Lower lobe of right lung (tissue), 2 donors: ENCODE data around the gene AMHR2. TPM values are rescaled to one million over a fixed set of nuclear protein-coding genes. Genes with fewer than 3 reads are reported as not detected.

Experiments used
- ATAC-seq, 2 donors: fragments of 200-7000 bp; cut with Tn5 transposase; one replicate each; pipeline ENCODE4 v1.9.1; 2020 to 2022; ENCODE audit warnings: mild to moderate bottlenecking in 2 of 2, moderate library complexity in 2 of 2
- DNase-seq: peaks from one replicate; pipeline ENCODE4 v3.0.0-alpha.2; 2020
- H3K27ac ChIP-seq: fragments of 200-600 bp; one replicate; pipeline ENCODE4 v1.8.0; 2022
- H3K27me3 ChIP-seq: fragments of 200-600 bp; one replicate; pipeline ENCODE4 v1.8.0; 2022; ENCODE audit warnings: low read depth
- H3K36me3 ChIP-seq: fragments of 200-600 bp; one replicate; pipeline ENCODE4 v1.8.0; 2022; ENCODE audit warnings: mild to moderate bottlenecking
- H3K4me1 ChIP-seq: fragments of 200-600 bp; one replicate; pipeline ENCODE4 v1.8.0; 2022
- H3K4me3 ChIP-seq: fragments of 200-600 bp; one replicate; pipeline ENCODE4 v1.8.0; 2022; ENCODE audit warnings: mild to moderate bottlenecking
- H3K9me3 ChIP-seq: fragments of 200-600 bp; one replicate; pipeline ENCODE4 v1.8.0; 2022
- CTCF ChIP-seq: fragments of 200-600 bp; IDR thresholded peaks from one replicate; pipeline ENCODE4 v1.8.0; 2022; ENCODE audit warnings: antibody characterized with exemption, mild to moderate bottlenecking
- intact Hi-C: fragments of 100-400 bp; cut with DNase I; formaldehyde crosslinking; loops from one replicate; pipeline ENCODE4 v1.11.0; 2022
- total RNA-seq: library from RNA; stranded (reverse); fragmentation: NEBNext Ultra II Directional; extraction: Animal tissue kit (Norgen Biotek cat#: 25700); gene quantifications from one replicate; pipeline ENCODE4 v1.2.1, GENCODE V29; 2021
- donor health status: DM: no; HTN: yes; CAD: no; lungs with severe emphysema.

Gene AMHR2
- total RNA-seq, 1 donor from 2014 or later = 1.2 TPM

GRCh38 chr12:53466640-53467039, 43.0 kb downstream of the AMHR2 start:
- Histone ChIP-seq H3K27ac (no peak overlapping the region), H3K36me3 (peaks cover 100% of the 10 kb centered on the region), H3K9me3 (no peaks in the 10 kb centered on the region), H3K4me3 (no peak overlapping the region), H3K4me1 (no peaks in the 10 kb centered on the region), H3K27me3 (no peaks in the 10 kb centered on the region)
- ATAC-seq (no peak), DNase-seq (no peak)
- intact Hi-C loops = no loop called here
- TF ChIP-seq CTCF = no peak

GRCh38 chr12:53467082-53467481, 43.4 kb downstream of the AMHR2 start:
- no peak overlapping the region for H3K27ac ChIP-seq
- peaks cover 2% of the 10 kb centered on the region for H3K4me1 ChIP-seq
- peaks cover 100% of the 10 kb centered on the region for H3K36me3 ChIP-seq
- no peak overlapping the region for H3K4me3 ChIP-seq
- no peaks in the 10 kb centered on the region for H3K27me3 ChIP-seq
- H3K9me3 ChIP-seq = no peaks in the 10 kb centered on the region
- ATAC-seq (no peak), DNase-seq (no peak)
- intact Hi-C loops = no loop called here
- TF ChIP-seq CTCF = no peak

GRCh38 chr12:53467880-53468279, 44.2 kb downstream of the AMHR2 start:
- H3K4me1 ChIP-seq = peaks cover 9% of the 10 kb centered on the region
- ATAC-seq (no peak), DNase-seq (no peak)
- no peaks in the 10 kb centered on the region for H3K9me3 ChIP-seq
- H3K27ac ChIP-seq = no peak overlapping the region
- intact Hi-C loops = no loop called here
- no peaks in the 10 kb centered on the region for H3K27me3 ChIP-seq
- no peak for TF ChIP-seq CTCF
- peaks cover 100% of the 10 kb centered on the region for H3K36me3 ChIP-seq
- H3K4me3 ChIP-seq = no peak overlapping the region

GRCh38 chr12:53468282-53468681, 44.6 kb downstream of the AMHR2 start:
- Histone ChIP-seq H3K27ac (no peak overlapping the region), H3K9me3 (no peaks in the 10 kb centered on the region), H3K4me3 (no peak overlapping the region), H3K27me3 (no peaks in the 10 kb centered on the region), H3K4me1 (peaks cover 12% of the 10 kb centered on the region), H3K36me3 (peaks cover 100% of the 10 kb centered on the region)
- no peak for TF ChIP-seq CTCF
- intact Hi-C loops = no loop called here
- no peak for ATAC-seq
- DNase-seq = no peak

- no peak for TF ChIP-seq CTCF
- H3K27me3 ChIP-seq = no peaks in the 10 kb centered on the region
- H3K27ac ChIP-seq = no peak overlapping the region
- peaks cover 100% of the 10 kb centered on the region for H3K36me3 ChIP-seq
- H3K4me3 ChIP-seq = no peak overlapping the region
- intact Hi-C loops = no loop called here
- peaks cover 28% of the 10 kb centered on the region for H3K4me1 ChIP-seq
- DNase-seq (no peak), ATAC-seq (no peak)
- no peaks in the 10 kb centered on the region for H3K9me3 ChIP-seq
These were observed 48.5 kb downstream of the AMHR2 start for GRCh38 chr12:53472056-53472582.

GRCh38 chr12:53474077-53474476, 50.4 kb downstream of the AMHR2 start:
- no peak for DNase-seq
- no peaks in the 10 kb centered on the region for H3K27me3 ChIP-seq
- no peaks in the 10 kb centered on the region for H3K9me3 ChIP-seq
- H3K4me3 ChIP-seq = no peak overlapping the region
- H3K27ac ChIP-seq = no peak overlapping the region
- no peak for TF ChIP-seq CTCF
- H3K36me3 ChIP-seq = peaks cover 100% of the 10 kb centered on the region
- peaks cover 28% of the 10 kb centered on the region for H3K4me1 ChIP-seq
- intact Hi-C loops = no loop called here
- ATAC-seq = no peak
